Transverse colon (tissue), 4 donors: ENCODE data around the gene ACAP2. TPM values are rescaled to one million over a fixed set of nuclear protein-coding genes. Genes with fewer than 3 reads are reported as not detected.

Source experiments
- DNase-seq: peaks from one replicate; pipeline ENCODE4 v3.0.0-alpha.2; 2019
- H3K27ac ChIP-seq, 4 donors: fragments of 200-600 bp; sonication (generic); 2 replicates each; pipeline ENCODE4 v1.5.1; 2016 to 2018; ENCODE audit warnings: inconsistent platforms in 4 of 4
- H3K27me3 ChIP-seq: fragments of 200-600 bp; sonication (generic); 2 replicates; pipeline ENCODE4 v1.5.1; 2017; ENCODE audit warnings: inconsistent platforms
- H3K36me3 ChIP-seq, 4 donors: fragments of 200-600 bp; sonication (generic); 2 replicates each; pipeline ENCODE4 v1.5.1; 2017 to 2019; ENCODE audit warnings: inconsistent platforms in 4 of 4
- H3K4me1 ChIP-seq, 4 donors: fragments of 200-600 bp; sonication (generic); 2 replicates each; pipeline ENCODE4 v1.5.1; 2017 to 2020; ENCODE audit warnings: inconsistent platforms in 4 of 4
- H3K4me3 ChIP-seq, 4 donors: fragments of 200-600 bp; sonication (generic); 1 replicate in 1 of 4; 2 replicates in 3 of 4; pipeline versions ENCODE4 v1.5.1 to v1.6.1; 2017 to 2019; ENCODE audit warnings: inconsistent platforms in 4 of 4
- H3K9me3 ChIP-seq, 2 donors: fragments of 200-600 bp; sonication (generic); 2 replicates each; pipeline ENCODE4 v1.5.1; 2017 to 2019; ENCODE audit warnings: inconsistent platforms in 2 of 2
- EP300 ChIP-seq: sonication (generic); formaldehyde crosslinking; IDR thresholded peaks from one replicate; pipeline ENCODE4 v1.6.1; 2017; ENCODE audit warnings: antibody characterized with exemption, low read depth
- POLR2A ChIP-seq: fragments of 450-650 bp; IDR thresholded peaks from one replicate; pipeline ENCODE4 v1.6.1; 2016; ENCODE audit warnings: antibody characterized with exemption, mild to moderate bottlenecking, moderate library complexity
- POLR2AphosphoS5 ChIP-seq, 3 donors: sonication (generic); formaldehyde crosslinking; IDR thresholded peaks; one replicate each; pipeline ENCODE4 v1.6.1; 2016; ENCODE audit warnings: antibody characterized with exemption in 3 of 3
- WGBS, 2 donors: methylation state at CpG; one replicate each; pipeline ENCODE4 v1.1.5; 2018; ENCODE audit warnings: low coverage in 1 of 2; 5-methylcytosine and 5-hydroxymethylcytosine counted together
- in situ Hi-C, 4 donors: fragments of 200-750 bp; cut with MboI; loops; one replicate each; pipeline versions ENCODE4 v1.15.0 to v1.15.1; 2017; ENCODE audit warnings: low sequenced_read_pairs in 3 of 4, low pct_ligation_motif_present in 1 of 4, low pct_unique_long_range_greater_than_20kb in 1 of 4
- intact Hi-C: fragments of 100-400 bp; cut with DNase I; formaldehyde crosslinking; loops from one replicate; pipeline ENCODE4 v1.15.1; 2023; ENCODE audit warnings: low total_unique reads
- total RNA-seq, 4 donors: library from RNA; depleted of rRNA; stranded (reverse); fragments of >200 nt; gene quantifications; one replicate each; pipeline ENCODE4 v1.1.0, GENCODE V29; 2016
- TF ChIP-seq, protein P1 (sequence below), 5 experiments: fragments of 200-600 bp in 3 of 5; fragments of 450-650 bp in 2 of 5; sonication (generic) in 3 of 5; IDR thresholded peaks; 1 replicate in 2 of 5; 2 replicates in 3 of 5; pipeline ENCODE4 v1.5.1; 2016 to 2017; ENCODE audit warnings: antibody characterized with exemption in 5 of 5, inconsistent platforms in 3 of 5, mild to moderate bottlenecking in 2 of 5, moderate library complexity in 1 of 5

ACAP2 gene
- total RNA-seq, 4 donors from 2014 or later, result 17.3 to 97.5 (median 64.6) TPM

DNA sequence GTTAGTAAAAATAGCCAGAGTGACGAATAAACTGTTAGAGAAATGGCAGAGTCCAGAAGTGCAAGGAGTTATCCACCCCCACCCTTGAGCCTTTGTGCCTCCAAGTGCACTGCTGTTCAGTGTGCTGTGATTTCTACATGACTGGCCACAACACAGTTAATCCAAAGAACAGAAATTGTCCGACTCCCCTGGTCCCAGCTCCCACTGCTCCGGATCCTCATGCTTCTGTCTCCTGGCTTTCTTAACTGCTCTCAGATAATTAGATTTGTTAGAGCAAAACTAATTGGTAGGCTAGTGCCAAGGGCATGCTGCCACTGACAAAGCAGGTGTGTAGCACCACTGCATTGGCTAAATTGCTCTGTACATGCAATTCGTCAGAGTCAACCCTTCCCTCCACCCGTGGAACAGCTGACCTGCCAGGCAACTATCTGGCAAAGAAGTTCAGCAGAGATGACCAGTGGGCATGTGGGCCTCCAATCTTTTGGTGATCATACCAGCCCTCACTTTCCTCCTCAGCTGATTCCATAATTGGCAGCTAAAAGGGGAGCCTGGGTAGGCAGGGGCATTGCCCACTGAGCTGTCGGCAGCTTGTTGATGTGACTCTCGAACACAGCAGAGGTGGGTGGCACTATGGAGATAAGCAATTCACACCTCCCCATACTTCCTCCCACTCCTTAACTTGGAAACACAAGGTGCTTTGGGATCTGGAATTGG is 18.9 kb upstream of the ACAP2 start:
- 43 to 57% methylated on average over 3 to 7 of the region's 7 CpGs for WGBS, 2 donors

DNA sequence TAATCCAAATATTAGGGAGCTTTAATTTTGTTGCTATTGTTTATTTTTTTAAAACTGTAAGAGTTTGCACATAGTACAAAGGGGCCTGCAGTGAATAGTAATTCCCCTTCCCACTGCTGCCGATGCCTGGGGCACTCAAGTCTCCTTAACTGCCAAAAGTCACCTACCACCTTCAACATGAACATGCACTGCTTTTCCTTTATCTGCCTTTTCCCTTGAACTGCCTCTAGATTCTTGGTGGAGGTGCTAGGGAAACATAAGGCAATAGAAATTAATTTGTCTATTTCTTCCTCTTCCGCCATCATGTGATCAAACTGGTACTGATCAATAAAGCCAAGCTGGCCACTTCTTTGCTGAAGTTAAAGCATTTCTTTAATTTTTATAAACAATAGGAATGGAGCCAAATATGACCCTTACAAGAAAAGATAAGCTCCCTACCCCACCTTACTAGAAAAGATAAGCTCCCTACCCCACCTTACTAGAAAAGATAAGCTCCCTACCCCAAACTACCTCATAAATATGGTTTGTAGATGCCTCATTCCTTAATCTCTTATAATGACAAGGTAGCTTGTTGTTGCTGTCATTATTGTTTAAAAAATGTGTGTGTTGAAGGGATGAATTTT is 17.4 kb upstream of the ACAP2 start:
- Histone ChIP-seq H3K4me3 (no peak overlapping the region), H3K36me3 (no peaks in the 10 kb centered on the region), H3K9me3 (no peaks in the 10 kb centered on the region), H3K27ac (no peak overlapping the region), H3K4me1 (peaks cover 0 to 29% (median 10%) of the 10 kb centered on the region in 4 donors), H3K27me3 (no peaks in the 10 kb centered on the region)
- intact Hi-C loops, result no loop called here
- TF ChIP-seq, protein P1, sequence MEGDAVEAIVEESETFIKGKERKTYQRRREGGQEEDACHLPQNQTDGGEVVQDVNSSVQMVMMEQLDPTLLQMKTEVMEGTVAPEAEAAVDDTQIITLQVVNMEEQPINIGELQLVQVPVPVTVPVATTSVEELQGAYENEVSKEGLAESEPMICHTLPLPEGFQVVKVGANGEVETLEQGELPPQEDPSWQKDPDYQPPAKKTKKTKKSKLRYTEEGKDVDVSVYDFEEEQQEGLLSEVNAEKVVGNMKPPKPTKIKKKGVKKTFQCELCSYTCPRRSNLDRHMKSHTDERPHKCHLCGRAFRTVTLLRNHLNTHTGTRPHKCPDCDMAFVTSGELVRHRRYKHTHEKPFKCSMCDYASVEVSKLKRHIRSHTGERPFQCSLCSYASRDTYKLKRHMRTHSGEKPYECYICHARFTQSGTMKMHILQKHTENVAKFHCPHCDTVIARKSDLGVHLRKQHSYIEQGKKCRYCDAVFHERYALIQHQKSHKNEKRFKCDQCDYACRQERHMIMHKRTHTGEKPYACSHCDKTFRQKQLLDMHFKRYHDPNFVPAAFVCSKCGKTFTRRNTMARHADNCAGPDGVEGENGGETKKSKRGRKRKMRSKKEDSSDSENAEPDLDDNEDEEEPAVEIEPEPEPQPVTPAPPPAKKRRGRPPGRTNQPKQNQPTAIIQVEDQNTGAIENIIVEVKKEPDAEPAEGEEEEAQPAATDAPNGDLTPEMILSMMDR (IDR thresholded peaks at IDR 0.05), result no peak
- TF ChIP-seq POLR2A (no peak), POLR2AphosphoS5 (IDR thresholded peaks at IDR 0.05) (no peak), EP300 (no peak)
- 82 to 98% methylated on average over 2 of the region's 2 CpGs for WGBS, 2 donors
- in situ Hi-C loops, result no loop called here
- DNase-seq, result no peak

More for the DNA sequence above, 18.9 kb upstream of the ACAP2 start:
- Histone ChIP-seq H3K36me3 (no peaks in the 10 kb centered on the region), H3K4me1 (peaks cover 0 to 29% (median 10%) of the 10 kb centered on the region in 4 donors), H3K27me3 (no peaks in the 10 kb centered on the region), H3K4me3 (no peak overlapping the region), H3K9me3 (no peaks in the 10 kb centered on the region), H3K27ac (peak overlapping the region; percentile 44 to 70 (median 54))
- in situ Hi-C loops (no loop called here), intact Hi-C loops (no loop called here)
- TF ChIP-seq POLR2AphosphoS5 (IDR thresholded peaks at IDR 0.05) (no peak), EP300 (no peak), POLR2A (no peak)
- TF ChIP-seq, protein P1 (IDR thresholded peaks at IDR 0.05), result no peak
- peak; percentile 29 for DNase-seq

DNA sequence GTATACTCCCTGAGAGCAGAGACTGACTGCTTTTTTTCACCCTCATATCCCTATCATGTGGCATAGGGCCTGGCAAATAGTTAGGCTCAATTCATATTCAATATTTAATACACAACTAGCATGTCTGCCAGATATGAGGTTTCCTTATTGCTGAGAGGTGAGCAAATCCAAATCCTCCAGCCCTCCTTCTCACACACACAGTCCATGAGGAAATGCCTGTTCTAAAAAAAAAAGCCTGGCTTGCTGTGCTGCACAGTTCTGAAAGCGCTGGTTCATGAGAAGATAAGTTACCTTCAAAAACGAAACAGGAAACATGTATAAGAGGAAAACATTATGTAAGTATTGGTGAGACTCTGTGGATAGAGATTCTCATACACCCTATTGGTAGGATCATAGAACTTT is 15.5 kb upstream of the ACAP2 start:
- H3K4me1 ChIP-seq, result peaks cover 0 to 27% (median 10%) of the 10 kb centered on the region in 4 donors
- H3K4me3 ChIP-seq, result no peak overlapping the region
- intact Hi-C loops, result no loop called here
- 23 to 24% methylated on average over 2 of the region's 2 CpGs for WGBS, 2 donors
- in situ Hi-C loops, result no loop called here
- no peaks in the 10 kb centered on the region for H3K27me3 ChIP-seq
- H3K9me3 ChIP-seq, result no peaks in the 10 kb centered on the region
- no peaks in the 10 kb centered on the region for H3K36me3 ChIP-seq
- no peak for DNase-seq
- H3K27ac ChIP-seq, result peak overlapping the region; percentile 48 to 79 (median 70)
- no peak for TF ChIP-seq EP300
- TF ChIP-seq, protein P1 (IDR thresholded peaks at IDR 0.05), result peak in 1 of 5 experiments; percentile 37

DNA sequence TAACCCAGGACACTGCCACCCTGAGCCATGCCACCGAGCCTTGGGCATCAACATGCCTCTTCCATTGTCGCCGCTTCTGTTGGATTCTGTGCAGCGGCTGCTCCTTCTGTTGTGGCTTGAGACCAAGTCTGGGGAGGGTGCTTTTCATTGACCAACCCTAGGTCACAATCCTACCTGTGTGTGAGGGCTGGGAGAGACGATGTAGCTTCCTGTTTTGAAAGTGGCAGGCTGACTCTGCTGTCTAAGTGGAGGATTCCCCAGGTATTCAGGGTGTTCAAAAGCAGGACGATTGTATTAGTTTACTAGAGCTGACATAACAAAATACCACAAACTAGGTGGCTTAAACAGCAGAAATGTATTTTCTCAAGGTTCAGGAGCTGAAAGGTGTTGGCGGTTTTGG is 13.0 kb upstream of the ACAP2 start:
- Histone ChIP-seq H3K4me3 (no peak overlapping the region), H3K27ac (no peak overlapping the region), H3K4me1 (peaks cover 0 to 12% (median 7%) of the 10 kb centered on the region in 4 donors), H3K36me3 (no peaks in the 10 kb centered on the region), H3K27me3 (no peaks in the 10 kb centered on the region), H3K9me3 (no peaks in the 10 kb centered on the region)
- no peak for TF ChIP-seq EP300
- WGBS, 2 donors, result 91% methylated on average over 7 of the region's 7 CpGs; no CpG with 5 or more reads in 1 of the 2 donors
- intact Hi-C loops, result no loop called here
- no peak for DNase-seq
- in situ Hi-C loops, result no loop called here
